Purkinje cell (primary cell): ENCODE results near the gene PTPRG. TPM values are rescaled to one million over a fixed set of nuclear protein-coding genes. Genes with fewer than 3 reads are reported as not detected.

Experiments
- polyA plus RNA-seq: library from polyadenylated mRNA; unstranded; fragments of >200 nt; fragmentation: Nextera tagmentation; gene quantifications from 2 replicates; pipeline ENCODE4 v1.2.1, GENCODE V29; 2014

The PTPRG gene
- 65.8 and 70.4 TPM in 2 replicates for polyA plus RNA-seq

DNA sequence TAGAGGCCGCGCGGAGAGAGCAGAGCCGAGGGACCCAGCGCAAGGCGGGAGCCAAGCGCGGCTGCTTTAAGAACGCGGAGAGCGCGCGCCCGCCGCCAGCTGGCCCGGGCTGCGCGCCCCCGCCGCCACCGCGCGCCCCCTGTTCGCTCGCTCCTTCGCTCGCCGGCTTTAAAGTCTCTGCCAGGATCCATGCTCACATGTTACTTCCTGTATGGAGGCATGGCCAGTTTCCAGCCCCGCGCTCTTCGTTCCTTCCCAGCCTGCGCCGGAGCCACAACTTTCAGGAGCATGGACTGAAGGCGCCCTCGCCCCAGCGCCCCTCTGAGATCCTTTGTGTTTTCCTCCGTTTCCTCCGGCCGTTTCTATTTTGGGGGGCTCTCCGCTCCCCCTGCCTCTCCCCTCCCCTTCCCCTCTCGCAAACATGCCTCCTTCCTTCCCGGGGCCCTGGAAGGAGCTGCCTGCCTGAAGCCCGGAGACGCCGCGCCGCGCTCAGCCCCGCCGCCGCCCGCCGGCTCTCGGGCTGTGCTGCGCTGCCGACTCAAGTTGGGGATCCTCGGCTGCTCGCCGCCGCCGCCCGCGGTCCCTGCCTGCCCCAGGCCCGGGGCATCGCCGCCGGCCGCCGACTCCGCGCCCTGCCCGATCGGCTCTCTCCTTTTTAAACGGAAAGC lies at the start of gene PTPRG:
PTPRG (plus strand) TSS at position 198 of the 668 bp plus-strand sequence. CDS start 717 bp downstream, outside the sequence.

